NCI-H345 (cell line): ENCODE results near the gene RBM26.

Experiments
- DNase-seq: peaks from one replicate; lab custom pipeline; 2025; lab: John Stamatoyannopoulos, UW

The RBM26 gene

GRCh38 chr13:79270859-79271258, 135.2 kb downstream of the RBM26 start:
- DNase-seq = no peak
